Stimulated activated naive CD8-positive, alpha-beta T cell treated with anti-CD3 and anti-CD28 coated beads, Interleukin-15, Interleukin-2, amounts not matched to agents 100 ng/mL and 50 ng/mL, for 24 hours (primary cell): ENCODE measurements around the gene SLC38A8.

ENCODE experiments used
- H3K27ac Mint-ChIP-seq: one replicate; pipeline ENCODE4 v1.8.0; 2021; ENCODE audit warnings: mild to moderate bottlenecking, mixed read lengths
- H3K27me3 Mint-ChIP-seq: one replicate; pipeline ENCODE4 v1.8.0; 2021; ENCODE audit warnings: mixed read lengths
- H3K36me3 Mint-ChIP-seq: one replicate; pipeline ENCODE4 v1.8.0; 2021; ENCODE audit warnings: low read depth, mixed read lengths
- H3K4me1 Mint-ChIP-seq: one replicate; pipeline ENCODE4 v1.8.0; 2021; ENCODE audit warnings: low read depth, mixed read lengths
- H3K4me3 Mint-ChIP-seq: one replicate; pipeline ENCODE4 v1.8.0; 2021; ENCODE audit warnings: mild to moderate bottlenecking, mixed read lengths
- H3K9me3 Mint-ChIP-seq: one replicate; pipeline ENCODE4 v1.8.0; 2021; ENCODE audit warnings: mixed read lengths

SLC38A8 gene

DNA sequence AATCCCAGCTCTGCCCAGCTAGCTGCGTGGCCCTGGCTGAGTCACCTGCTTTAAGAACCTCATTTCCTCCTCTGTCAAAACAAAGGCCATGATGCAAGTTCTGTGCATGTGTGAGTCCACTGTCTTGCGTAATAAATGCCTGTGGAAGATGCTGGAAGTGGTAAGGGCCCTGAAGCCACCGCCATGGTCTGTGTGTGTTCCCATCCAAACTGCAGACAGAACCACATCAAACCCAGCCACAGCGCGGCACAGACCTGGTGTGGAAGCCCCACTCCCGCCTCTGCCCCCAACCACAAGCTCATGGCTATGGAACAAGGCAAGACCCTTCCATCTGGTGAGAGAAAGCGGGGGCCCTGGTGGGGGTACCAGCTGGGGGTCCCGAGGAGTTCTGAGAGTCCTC is 48.5 kb downstream of the SLC38A8 start:
- H3K27ac Mint-ChIP-seq = no peak overlapping the region
- H3K4me3 Mint-ChIP-seq = no peak overlapping the region
- H3K4me1 Mint-ChIP-seq = no peaks in the 10 kb centered on the region
- H3K36me3 Mint-ChIP-seq = no peaks in the 10 kb centered on the region
- no peaks in the 10 kb centered on the region for H3K9me3 Mint-ChIP-seq
- peaks cover 31% of the 10 kb centered on the region for H3K27me3 Mint-ChIP-seq

DNA sequence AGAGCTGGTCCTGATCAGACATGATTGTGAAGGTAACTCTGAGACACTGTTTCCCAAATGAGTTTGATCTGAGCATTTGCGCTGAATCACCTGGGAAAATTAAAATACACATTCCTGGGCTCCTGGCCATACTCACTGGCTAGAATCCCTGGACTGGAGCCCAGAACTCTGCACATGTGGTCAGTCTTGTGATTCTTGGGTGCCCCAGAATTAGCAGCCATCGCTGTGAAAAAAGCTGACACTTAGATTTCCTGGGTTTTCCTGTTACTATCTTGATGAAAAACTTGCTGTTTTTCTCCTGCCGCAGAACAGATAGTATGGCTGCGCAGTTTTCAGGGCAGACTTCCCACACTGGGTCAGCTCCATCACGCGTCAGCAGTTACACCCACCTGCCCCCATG is 50.0 kb downstream of the SLC38A8 start:
- Mint-ChIP-seq H3K36me3 (no peaks in the 10 kb centered on the region), H3K4me3 (no peak overlapping the region), H3K4me1 (no peaks in the 10 kb centered on the region), H3K27me3 (peaks cover 45% of the 10 kb centered on the region), H3K9me3 (no peaks in the 10 kb centered on the region), H3K27ac (no peak overlapping the region)

DNA sequence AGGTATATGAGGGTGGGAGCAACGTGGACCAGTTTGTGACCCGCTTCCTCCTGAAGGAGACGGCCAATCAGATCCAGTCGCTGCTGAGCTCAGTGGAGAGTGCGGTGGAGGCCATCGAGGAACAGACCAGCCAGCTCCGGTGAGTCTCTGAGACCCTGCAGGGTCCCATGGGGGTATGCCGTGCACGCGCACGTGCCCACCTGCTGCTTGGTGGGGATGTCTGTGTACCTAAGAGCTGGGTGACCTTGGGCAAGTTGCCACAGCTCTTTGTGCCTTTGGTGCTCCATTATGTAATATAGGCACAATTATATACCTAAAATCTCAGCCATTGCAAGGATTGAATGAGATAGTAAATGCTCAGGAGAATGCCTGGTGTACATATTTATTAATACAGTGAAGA is 52.1 kb downstream of the SLC38A8 start:
- Mint-ChIP-seq H3K4me1 (no peaks in the 10 kb centered on the region), H3K4me3 (no peak overlapping the region), H3K27me3 (peaks cover 43% of the 10 kb centered on the region), H3K36me3 (no peaks in the 10 kb centered on the region), H3K27ac (no peak overlapping the region), H3K9me3 (no peaks in the 10 kb centered on the region)

DNA sequence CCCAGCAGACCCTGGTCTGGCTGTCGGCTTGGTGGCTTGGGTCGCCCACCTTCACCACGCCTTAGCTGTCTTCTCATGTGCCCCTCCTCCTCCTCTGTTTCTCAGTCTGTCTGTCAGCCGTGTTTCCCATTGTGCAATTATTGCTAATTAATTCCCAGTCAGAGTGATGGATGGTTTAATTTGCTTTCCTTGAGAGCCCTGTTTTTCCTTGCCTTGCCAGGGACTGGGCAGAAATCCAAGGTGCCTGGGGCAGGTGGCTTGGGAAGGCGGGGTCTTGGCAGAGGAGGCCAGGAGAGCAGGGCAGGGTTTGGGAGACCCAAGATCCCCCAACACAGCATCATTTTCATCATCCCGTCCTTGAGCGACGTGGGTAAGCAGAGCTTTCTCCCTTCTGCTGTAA is 53.3 kb downstream of the SLC38A8 start:
- Mint-ChIP-seq H3K27ac (no peak overlapping the region), H3K4me1 (no peaks in the 10 kb centered on the region), H3K4me3 (no peak overlapping the region), H3K9me3 (no peaks in the 10 kb centered on the region), H3K36me3 (no peaks in the 10 kb centered on the region), H3K27me3 (peaks cover 36% of the 10 kb centered on the region)

DNA sequence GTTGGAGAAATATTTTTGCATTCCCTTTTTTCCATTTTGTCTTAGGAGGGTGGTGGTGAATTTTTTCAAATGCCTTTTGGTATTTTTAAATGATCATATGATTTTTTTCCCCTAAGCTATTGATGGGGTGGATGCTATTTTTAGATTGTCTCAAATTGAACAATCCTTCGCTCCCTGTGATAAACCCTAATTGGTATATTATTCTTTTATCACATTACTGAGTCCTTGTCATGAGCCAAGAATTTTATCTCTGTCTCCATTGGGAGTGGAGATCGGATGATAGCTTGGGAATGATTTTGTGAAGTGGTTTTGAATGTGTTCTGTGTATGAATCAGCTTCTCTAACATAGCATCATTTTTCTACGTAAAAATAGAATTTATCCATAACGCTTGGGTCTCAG is 59.1 kb downstream of the SLC38A8 start:
- Mint-ChIP-seq H3K9me3 (peaks cover 2% of the 10 kb centered on the region), H3K4me3 (no peak overlapping the region), H3K27ac (no peak overlapping the region), H3K4me1 (no peaks in the 10 kb centered on the region), H3K36me3 (no peaks in the 10 kb centered on the region), H3K27me3 (peaks cover 10% of the 10 kb centered on the region)

DNA sequence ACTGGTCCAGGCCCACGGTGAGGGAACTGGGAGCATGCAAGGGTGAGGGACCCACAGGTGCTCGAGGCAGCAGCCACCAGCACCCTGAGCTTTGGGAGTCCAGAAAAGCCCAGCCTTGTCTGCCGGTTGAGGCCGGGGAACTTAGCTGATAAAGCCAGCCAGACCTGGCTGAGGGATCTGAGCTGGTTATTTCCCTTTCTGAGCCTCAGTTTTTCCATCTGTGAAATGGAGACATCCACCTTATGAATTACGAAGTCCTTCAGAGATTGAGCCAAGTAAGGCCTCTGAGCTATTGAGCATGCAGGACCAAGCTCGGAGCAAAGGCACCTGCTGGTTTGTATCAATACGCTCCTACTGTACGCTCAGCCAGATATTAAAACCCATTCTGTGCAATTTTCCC is 60.8 kb downstream of the SLC38A8 start:
- peaks cover 9% of the 10 kb centered on the region for H3K9me3 Mint-ChIP-seq
- H3K36me3 Mint-ChIP-seq = no peaks in the 10 kb centered on the region
- H3K27ac Mint-ChIP-seq = no peak overlapping the region
- H3K4me1 Mint-ChIP-seq = no peaks in the 10 kb centered on the region
- no peak overlapping the region for H3K4me3 Mint-ChIP-seq
- no peaks in the 10 kb centered on the region for H3K27me3 Mint-ChIP-seq

DNA sequence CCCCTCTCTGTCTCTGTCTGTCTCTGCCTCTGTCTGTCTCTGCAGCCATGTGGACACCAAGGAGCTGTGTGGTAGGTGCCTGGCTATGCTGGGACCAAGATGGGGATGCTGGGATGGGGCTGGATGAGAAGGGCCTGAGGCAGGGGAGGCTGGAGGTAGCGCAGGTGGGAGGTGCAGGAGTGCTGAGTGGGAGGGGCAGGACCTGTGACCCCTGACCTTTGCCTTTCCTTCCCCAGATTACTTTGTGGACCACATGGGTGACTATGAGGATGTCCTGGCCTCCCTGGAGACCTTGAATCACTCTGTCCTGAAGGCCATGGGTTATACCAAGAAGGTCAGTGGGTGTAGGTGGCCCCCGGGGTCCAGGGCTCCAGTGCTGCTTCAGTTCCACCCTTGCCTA is 61.8 kb downstream of the SLC38A8 start:
- peaks cover 9% of the 10 kb centered on the region for H3K9me3 Mint-ChIP-seq
- no peaks in the 10 kb centered on the region for H3K27me3 Mint-ChIP-seq
- no peaks in the 10 kb centered on the region for H3K4me1 Mint-ChIP-seq
- H3K27ac Mint-ChIP-seq = no peak overlapping the region
- no peak overlapping the region for H3K4me3 Mint-ChIP-seq
- H3K36me3 Mint-ChIP-seq = no peaks in the 10 kb centered on the region

DNA sequence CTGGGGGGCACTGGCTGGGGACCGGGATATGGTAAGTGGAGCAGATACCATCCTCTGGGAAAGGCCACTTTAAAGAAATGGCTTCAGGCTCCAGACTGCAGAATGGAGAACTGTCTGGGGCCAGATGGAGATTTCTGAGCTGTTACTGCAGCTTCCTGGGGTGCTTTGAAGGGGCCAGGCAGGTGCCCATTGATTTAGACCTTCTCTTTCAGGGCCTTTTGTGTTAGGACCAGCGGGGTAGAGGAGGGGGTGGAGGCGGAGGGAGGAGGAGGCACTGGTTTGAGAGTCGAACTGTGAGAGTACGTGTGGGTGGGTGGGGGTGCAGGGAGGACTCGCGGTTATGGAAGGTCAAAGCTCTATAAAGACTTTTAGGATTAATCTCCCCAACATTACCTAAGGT is 63.2 kb downstream of the SLC38A8 start:
- Mint-ChIP-seq H3K9me3 (peaks cover 9% of the 10 kb centered on the region), H3K4me3 (no peak overlapping the region), H3K27me3 (no peaks in the 10 kb centered on the region), H3K4me1 (no peaks in the 10 kb centered on the region), H3K27ac (no peak overlapping the region), H3K36me3 (no peaks in the 10 kb centered on the region)

DNA sequence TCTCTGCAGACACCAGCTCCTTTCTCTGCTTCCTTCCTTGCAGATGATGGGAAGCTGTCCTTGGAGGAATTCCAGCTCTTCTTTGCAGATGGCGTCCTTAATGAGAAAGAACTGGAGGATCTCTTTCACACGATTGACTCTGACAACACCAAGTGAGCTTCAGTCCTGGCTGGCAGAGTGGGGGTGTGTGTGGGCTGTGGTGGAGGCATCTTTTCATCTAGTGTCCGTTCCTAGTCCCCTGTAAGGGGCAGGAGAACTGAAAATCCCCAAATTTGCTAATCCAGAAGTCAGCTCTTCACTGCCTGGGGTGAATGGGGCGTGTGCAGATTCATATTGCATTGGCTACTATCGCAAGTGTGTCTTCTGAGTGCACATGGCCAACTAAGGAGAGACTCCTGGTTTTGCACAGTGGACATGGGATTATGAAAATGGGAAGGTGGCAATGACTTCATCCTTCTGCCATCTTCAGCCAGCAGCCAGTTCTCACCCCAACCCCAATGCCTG is 64.1 kb downstream of the SLC38A8 start:
- H3K27ac Mint-ChIP-seq = no peak overlapping the region
- peaks cover 9% of the 10 kb centered on the region for H3K9me3 Mint-ChIP-seq
- peaks cover 3% of the 10 kb centered on the region for H3K27me3 Mint-ChIP-seq
- H3K4me1 Mint-ChIP-seq = no peaks in the 10 kb centered on the region
- H3K4me3 Mint-ChIP-seq = no peak overlapping the region
- H3K36me3 Mint-ChIP-seq = no peaks in the 10 kb centered on the region

DNA sequence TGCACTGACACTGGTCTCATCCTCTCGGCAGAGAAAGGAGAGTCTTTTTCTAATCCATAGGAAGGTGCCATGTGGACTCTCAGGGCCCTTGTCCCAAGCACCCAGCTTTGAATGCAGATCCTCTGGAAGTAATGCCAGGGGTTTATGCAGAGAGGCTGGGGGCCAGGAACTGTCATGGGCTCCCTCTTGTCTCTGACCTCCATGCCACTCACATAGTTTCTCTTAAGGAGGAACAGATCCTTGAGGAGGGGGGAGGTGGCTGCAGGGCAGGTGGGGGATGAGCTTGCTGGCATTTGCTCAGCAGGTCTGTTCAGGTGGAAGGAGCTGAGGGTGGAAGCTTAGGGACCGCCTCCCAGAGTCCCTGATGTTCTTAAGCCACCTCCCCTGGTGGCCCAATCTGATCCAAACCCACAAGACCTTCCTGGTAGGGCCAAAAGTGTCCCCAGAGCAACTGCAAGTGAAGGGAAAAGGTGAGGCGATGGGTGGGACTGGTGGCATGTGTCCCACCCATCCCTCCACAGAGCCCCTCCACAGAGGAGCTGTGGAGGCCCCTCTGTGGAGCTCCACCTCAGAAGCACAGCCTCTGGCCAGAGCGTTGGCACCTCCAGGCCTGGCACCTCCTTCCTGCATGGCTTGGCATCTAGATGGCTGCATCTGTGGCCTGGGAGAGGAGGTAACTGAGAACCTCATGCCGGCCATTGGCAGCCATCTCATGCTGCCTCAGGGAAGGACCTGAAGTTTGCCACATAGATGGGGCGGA is 65.4 kb downstream of the SLC38A8 start:
- H3K9me3 Mint-ChIP-seq = peaks cover 9% of the 10 kb centered on the region
- H3K27me3 Mint-ChIP-seq = peaks cover 4% of the 10 kb centered on the region
- no peak overlapping the region for H3K4me3 Mint-ChIP-seq
- no peaks in the 10 kb centered on the region for H3K4me1 Mint-ChIP-seq
- no peak overlapping the region for H3K27ac Mint-ChIP-seq
- H3K36me3 Mint-ChIP-seq = no peaks in the 10 kb centered on the region

DNA sequence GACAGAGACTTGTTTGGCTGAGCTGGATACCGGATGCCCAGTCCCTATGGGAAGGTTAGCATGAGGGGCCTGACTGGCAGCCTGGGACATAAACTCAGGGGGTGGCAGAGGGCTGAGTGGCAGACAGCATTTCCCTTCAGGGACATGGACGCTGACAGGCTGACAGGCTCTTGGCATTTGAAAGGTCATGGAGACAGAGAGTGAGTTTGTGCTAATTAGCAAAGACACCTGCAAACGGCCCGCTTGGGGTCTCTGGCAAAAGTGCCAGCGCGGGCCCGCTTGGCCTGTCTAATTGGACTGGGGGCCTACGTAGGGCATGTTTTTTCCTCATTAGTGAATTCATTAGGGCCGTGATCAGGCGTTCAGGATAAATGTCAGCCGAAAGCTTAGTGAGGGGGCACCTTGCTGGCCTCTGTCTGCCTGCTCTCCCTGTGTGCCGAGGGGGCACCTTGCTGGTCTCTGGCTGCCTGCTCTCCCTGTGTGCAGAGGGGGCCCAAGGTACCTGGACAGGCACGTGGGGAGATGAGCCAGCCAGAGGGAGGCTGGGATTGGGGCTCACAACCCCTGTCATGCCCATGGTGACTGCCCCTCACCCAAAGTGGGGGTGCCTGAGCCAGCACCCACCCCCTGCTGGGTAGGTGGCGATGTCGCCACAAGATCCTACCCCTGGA is 66.9 kb downstream of the SLC38A8 start:
- Mint-ChIP-seq H3K4me1 (no peaks in the 10 kb centered on the region), H3K27me3 (peaks cover 4% of the 10 kb centered on the region), H3K9me3 (peaks cover 9% of the 10 kb centered on the region), H3K4me3 (no peak overlapping the region), H3K27ac (no peak overlapping the region), H3K36me3 (no peaks in the 10 kb centered on the region)

DNA sequence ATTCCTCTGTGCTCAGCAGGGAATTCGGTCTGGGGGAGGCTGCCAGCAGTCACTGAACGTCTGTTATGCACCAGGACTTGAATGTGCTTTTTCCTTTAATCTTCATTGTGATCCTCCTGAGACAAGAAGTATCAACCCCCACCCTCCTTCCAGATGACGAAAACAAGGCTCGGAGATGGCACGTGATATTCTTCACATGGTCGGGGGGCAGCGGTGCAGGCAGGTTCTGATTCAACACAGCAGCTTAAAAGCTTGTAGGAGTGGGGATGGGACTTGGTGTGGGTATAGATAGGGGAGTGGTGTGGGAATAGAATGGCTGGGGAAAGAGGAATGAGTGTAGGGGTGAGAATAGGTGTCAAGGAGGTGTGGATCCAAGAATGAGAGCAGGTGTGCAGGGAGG is 68.1 kb downstream of the SLC38A8 start:
- no peaks in the 10 kb centered on the region for H3K36me3 Mint-ChIP-seq
- H3K4me3 Mint-ChIP-seq = no peak overlapping the region
- H3K4me1 Mint-ChIP-seq = no peaks in the 10 kb centered on the region
- peaks cover 11% of the 10 kb centered on the region for H3K27me3 Mint-ChIP-seq
- H3K27ac Mint-ChIP-seq = no peak overlapping the region
- peaks cover 9% of the 10 kb centered on the region for H3K9me3 Mint-ChIP-seq

DNA sequence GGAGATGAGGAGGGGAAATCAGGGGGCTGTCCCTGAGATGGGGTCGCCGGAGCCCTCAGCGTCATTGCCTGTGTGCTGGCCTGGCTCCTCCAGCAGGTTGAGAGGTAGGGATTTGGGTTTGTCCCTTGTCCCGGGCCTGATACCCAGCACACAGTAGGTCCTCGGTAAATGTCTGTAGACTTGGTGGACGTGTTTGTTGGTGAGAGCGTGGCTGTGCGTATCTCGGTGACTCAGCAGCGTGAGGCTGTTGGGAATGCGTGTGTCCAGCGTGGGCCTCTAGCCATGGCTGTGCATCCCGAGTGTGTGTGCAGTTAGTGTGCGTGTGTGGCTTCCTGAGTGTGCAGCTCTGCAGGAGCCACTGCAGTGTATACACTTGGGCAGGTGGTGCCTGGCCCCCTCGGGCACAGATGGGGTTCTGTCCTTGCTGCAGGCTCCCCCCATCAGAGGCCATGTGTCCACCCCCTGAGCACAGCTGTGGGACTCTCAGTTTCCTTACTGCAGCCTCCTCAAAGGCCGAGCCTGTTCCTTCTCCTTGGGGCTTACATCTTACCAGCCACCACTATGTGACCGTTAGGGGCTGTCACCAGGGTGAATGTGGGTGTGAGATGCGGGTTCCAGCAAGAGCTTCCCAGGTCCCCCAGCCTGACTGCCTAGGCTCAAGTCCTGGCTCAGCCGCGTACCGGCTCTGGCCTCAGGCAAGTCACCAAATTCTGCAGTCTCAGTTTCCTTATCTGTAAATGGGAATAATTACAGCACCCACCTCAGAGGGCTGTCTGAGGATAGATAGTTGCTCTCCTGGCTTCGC is 68.8 kb downstream of the SLC38A8 start:
- Mint-ChIP-seq H3K27me3 (peaks cover 16% of the 10 kb centered on the region), H3K4me3 (no peak overlapping the region), H3K27ac (no peak overlapping the region), H3K4me1 (no peaks in the 10 kb centered on the region), H3K36me3 (no peaks in the 10 kb centered on the region), H3K9me3 (peaks cover 9% of the 10 kb centered on the region)

DNA sequence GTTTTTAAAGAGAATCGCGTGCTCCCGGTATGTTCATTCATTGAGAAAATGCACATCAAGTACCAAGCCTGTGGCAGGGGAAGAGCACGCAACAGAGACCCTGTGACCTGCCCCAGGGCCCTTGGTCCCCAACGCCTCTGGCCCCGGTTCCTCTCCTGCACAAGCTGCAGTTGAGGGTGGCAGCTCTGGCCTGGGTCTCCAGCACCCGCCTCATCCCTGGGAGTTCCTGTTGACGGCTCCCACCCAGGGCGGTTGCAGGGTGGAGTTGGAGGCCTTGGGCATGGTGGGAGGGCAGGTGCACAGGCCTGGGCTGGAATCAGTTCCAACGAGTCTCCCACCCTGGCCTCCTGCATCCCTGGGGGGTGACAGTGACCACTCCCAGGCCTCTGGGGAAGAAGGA is 69.5 kb downstream of the SLC38A8 start:
- Mint-ChIP-seq H3K36me3 (no peaks in the 10 kb centered on the region), H3K9me3 (peaks cover 3% of the 10 kb centered on the region), H3K4me3 (no peak overlapping the region), H3K4me1 (no peaks in the 10 kb centered on the region), H3K27ac (no peak overlapping the region), H3K27me3 (peaks cover 16% of the 10 kb centered on the region)
